ENCODE measurements around the gene BTBD9.

DNA sequence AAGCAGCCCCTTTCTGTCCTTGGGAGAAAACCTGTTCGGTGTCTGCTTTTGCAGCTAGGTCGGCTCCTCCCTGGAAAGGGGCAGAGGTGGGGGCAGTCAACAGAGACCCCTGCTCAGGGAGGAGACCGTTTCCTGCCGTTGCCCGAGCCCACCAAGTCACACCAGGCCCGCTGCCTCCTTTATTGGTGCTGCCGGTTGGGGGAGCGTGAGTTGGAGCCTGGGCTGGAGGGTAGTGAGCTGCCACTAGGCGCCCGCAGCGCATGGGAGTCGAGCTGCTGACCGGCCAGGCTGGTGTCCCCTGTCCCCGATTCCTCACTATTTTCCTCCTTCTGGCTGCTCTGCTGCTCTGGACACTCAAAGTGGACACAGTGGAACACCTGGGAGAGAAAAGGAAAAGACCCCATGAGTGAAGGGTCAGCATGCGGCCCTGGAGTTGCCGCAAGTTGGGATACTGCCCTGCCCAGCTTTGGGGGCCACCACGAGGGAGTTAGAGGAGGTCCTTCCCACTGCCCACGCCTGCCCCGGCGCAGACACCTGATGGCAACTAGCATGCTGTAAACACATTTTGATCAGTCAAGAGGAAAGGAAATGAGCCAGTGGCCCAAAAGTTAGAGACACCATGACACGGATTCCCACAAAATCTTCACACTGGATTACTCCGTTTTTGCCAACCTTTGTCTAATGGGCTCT is 464.8 kb downstream of the BTBD9 start:
- no peak for TF ChIP-seq EZH2 (IDR thresholded peaks at IDR 0.05; ENCODE audit: insufficient read depth, low read length)
- TF ChIP-seq, protein P1, sequence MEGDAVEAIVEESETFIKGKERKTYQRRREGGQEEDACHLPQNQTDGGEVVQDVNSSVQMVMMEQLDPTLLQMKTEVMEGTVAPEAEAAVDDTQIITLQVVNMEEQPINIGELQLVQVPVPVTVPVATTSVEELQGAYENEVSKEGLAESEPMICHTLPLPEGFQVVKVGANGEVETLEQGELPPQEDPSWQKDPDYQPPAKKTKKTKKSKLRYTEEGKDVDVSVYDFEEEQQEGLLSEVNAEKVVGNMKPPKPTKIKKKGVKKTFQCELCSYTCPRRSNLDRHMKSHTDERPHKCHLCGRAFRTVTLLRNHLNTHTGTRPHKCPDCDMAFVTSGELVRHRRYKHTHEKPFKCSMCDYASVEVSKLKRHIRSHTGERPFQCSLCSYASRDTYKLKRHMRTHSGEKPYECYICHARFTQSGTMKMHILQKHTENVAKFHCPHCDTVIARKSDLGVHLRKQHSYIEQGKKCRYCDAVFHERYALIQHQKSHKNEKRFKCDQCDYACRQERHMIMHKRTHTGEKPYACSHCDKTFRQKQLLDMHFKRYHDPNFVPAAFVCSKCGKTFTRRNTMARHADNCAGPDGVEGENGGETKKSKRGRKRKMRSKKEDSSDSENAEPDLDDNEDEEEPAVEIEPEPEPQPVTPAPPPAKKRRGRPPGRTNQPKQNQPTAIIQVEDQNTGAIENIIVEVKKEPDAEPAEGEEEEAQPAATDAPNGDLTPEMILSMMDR (IDR thresholded peaks at IDR 0.05; ENCODE audit: insufficient read depth, low read depth, low read length): no peak
